H1 (cell line): Measurements from ENCODE around the gene CDR2L.

Experiments
- EP300 ChIP-seq, 2 experiments: IDR thresholded peaks; 1 replicate in 1 of 2; 2 replicates in 1 of 2; pipeline ENCODE4 v1.6.1; 2011 to 2012; ENCODE audit warnings: low read depth in 2 of 2, low read length in 2 of 2, mild to moderate bottlenecking in 2 of 2, borderline replicate concordance in 1 of 2, inconsistent platforms in 1 of 2, moderate library complexity in 1 of 2
- JUN ChIP-seq: IDR thresholded peaks from 2 replicates; pipeline ENCODE4 v1.6.1; 2011; ENCODE audit warnings: low read depth, mild to moderate bottlenecking, improper control_type of control experiment, low read length
- POLR2A ChIP-seq, 2 experiments: IDR thresholded peaks; 1 replicate in 1 of 2; 2 replicates in 1 of 2; pipeline ENCODE4 v1.6.1; 2011; ENCODE audit warnings: low read depth in 2 of 2, low read length in 2 of 2, mild to moderate bottlenecking in 2 of 2; ENCODE audit errors: control extremely low read depth in 1 of 2
- YY1 ChIP-seq: IDR thresholded peaks from 2 replicates; pipeline ENCODE4 v1.6.1; 2011; ENCODE audit warnings: low read depth, mild to moderate bottlenecking, low read length
- TF ChIP-seq, protein P1 (sequence below), 3 experiments: IDR thresholded peaks; 1 replicate in 2 of 3; 2 replicates in 1 of 3; pipeline versions ENCODE4 v1.5.1 to v1.6.1; 2011; ENCODE audit warnings: low read length in 3 of 3, mild to moderate bottlenecking in 3 of 3, inconsistent platforms in 2 of 3, low read depth in 1 of 3, moderate library complexity in 1 of 3; ENCODE audit not compliant: insufficient read depth in 1 of 3; ENCODE audit errors: control extremely low read depth in 1 of 3

DNA sequence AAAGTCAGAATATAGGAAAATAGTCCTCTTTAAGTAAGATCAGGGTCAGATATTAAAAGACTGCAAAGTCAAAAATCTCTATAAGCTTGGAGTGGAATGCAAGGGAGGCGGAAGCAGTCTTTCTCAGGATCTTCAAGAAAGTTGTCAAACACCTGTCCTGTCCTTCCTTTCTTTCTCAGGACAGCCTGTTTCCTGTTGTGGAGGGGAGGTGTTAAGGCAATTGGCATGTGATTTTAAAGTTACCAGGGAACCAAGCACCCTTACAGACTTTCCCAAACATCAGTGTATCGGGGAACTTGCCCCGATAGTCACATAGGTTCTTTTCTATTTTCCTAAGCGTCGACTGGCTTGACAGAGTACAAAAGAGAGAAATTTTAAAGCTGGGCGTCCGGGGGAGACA lies 57.3 kb downstream of the CDR2L start:
- TF ChIP-seq, protein P1, sequence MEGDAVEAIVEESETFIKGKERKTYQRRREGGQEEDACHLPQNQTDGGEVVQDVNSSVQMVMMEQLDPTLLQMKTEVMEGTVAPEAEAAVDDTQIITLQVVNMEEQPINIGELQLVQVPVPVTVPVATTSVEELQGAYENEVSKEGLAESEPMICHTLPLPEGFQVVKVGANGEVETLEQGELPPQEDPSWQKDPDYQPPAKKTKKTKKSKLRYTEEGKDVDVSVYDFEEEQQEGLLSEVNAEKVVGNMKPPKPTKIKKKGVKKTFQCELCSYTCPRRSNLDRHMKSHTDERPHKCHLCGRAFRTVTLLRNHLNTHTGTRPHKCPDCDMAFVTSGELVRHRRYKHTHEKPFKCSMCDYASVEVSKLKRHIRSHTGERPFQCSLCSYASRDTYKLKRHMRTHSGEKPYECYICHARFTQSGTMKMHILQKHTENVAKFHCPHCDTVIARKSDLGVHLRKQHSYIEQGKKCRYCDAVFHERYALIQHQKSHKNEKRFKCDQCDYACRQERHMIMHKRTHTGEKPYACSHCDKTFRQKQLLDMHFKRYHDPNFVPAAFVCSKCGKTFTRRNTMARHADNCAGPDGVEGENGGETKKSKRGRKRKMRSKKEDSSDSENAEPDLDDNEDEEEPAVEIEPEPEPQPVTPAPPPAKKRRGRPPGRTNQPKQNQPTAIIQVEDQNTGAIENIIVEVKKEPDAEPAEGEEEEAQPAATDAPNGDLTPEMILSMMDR (IDR thresholded peaks at IDR 0.05; ENCODE audit: control extremely low read depth in 1 of 3, insufficient read depth in 1 of 3, low read depth in 1 of 3, low read length in 3 of 3), result no peak
- TF ChIP-seq EP300 (IDR thresholded peaks at IDR 0.05; ENCODE audit: borderline replicate concordance in 1 of 2, low read depth in 2 of 2, low read length in 2 of 2) (no peak), POLR2A (IDR thresholded peaks at IDR 0.05; ENCODE audit: control extremely low read depth in 1 of 2, low read depth in 2 of 2, low read length in 2 of 2) (no peak), JUN (no peak), YY1 (no peak)
